Breast epithelium (tissue), 4 donors: ENCODE results near the gene KCNN3. TPM values are rescaled to one million over a fixed set of nuclear protein-coding genes. Genes with fewer than 3 reads are reported as not detected.
"Not testable (repeated sequence)": the region's sequence is repeated elsewhere in the genome, so short reads cannot be mapped to it uniquely, and the experiment has no call there.

ENCODE experiments used
- DNase-seq, 2 donors: peaks; one replicate each; pipeline ENCODE4 v3.0.0-alpha.2; 2019; ENCODE audit warnings: low spot score in 2 of 2
- H3K27ac ChIP-seq, 2 donors: fragments of 200-600 bp; sonication (generic) in 1 of 2; one replicate each; pipeline ENCODE4 v1.5.1; 2016 to 2019; ENCODE audit warnings: mild to moderate bottlenecking in 1 of 2
- H3K27me3 ChIP-seq, 2 donors: fragments of 200-600 bp; sonication (generic) in 1 of 2; one replicate each; pipeline versions ENCODE4 v1.5.1 to v1.6.0; 2017 to 2019; ENCODE audit warnings: control low read depth in 1 of 2, mild to moderate bottlenecking in 1 of 2
- H3K36me3 ChIP-seq: fragments of 200-600 bp; one replicate; pipeline ENCODE4 v1.5.1; 2019
- H3K4me1 ChIP-seq, 2 donors: fragments of 200-600 bp; sonication (generic); one replicate each; pipeline ENCODE4 v1.5.1; 2016 to 2019; ENCODE audit warnings: control low read depth in 1 of 2
- H3K4me3 ChIP-seq, 3 donors: fragments of 200-600 bp; sonication (generic); 1 replicate in 2 of 3; 2 replicates in 1 of 3; pipeline ENCODE4 v1.5.1; 2016 to 2019; ENCODE audit warnings: mild to moderate bottlenecking in 3 of 3, moderate library complexity in 2 of 3
- H3K9me3 ChIP-seq, 2 donors: fragments of 200-600 bp; sonication (generic) in 1 of 2; one replicate each; pipeline ENCODE4 v1.5.1; 2016 to 2019; ENCODE audit warnings: control low read depth in 1 of 2
- CTCF ChIP-seq, 3 donors: fragments of 450-650 bp; IDR thresholded peaks; one replicate each; pipeline ENCODE4 v1.5.1; 2016 to 2017; ENCODE audit warnings: antibody characterized with exemption in 3 of 3, mild to moderate bottlenecking in 3 of 3, moderate library complexity in 3 of 3
- POLR2A ChIP-seq: fragments of 450-650 bp; IDR thresholded peaks from one replicate; pipeline ENCODE4 v1.6.1; 2016; ENCODE audit warnings: antibody characterized with exemption, mild to moderate bottlenecking, moderate library complexity
- POLR2AphosphoS5 ChIP-seq, 3 donors: sonication (generic); formaldehyde crosslinking; IDR thresholded peaks; one replicate each; pipeline ENCODE4 v1.6.1; 2017; ENCODE audit warnings: antibody characterized with exemption in 3 of 3
- intact Hi-C: fragments of 100-400 bp; cut with DNase I; formaldehyde crosslinking; loops from one replicate; pipeline ENCODE4 v1.15.1; 2023; ENCODE audit warnings: low total_unique reads
- total RNA-seq, 3 donors: library from RNA; depleted of rRNA; stranded (reverse); fragments of >200 nt; gene quantifications; one replicate each; pipeline ENCODE4 v1.1.0, GENCODE V29; 2016

Gene KCNN3
- total RNA-seq, 3 donors from 2014 or later: 0.96 to 1.6 (median 1.0) TPM

GRCh38 chr1:154908937-154909336, 38.9 kb upstream of the KCNN3 start:
- DNase-seq: no peak
- H3K27ac ChIP-seq: no peak overlapping the region
- intact Hi-C loops: no loop called here

GRCh38 chr1:154908129-154908528, 38.0 kb upstream of the KCNN3 start:
- H3K9me3 ChIP-seq, H3K27me3 ChIP-seq, H3K36me3 ChIP-seq, H3K4me3 ChIP-seq, H3K4me1 ChIP-seq, H3K27ac ChIP-seq, DNase-seq, intact Hi-C loops: not testable (repeated sequence)

More at GRCh38 chr1:154908937-154909336, 38.9 kb upstream of the KCNN3 start:
- no peak overlapping the region for H3K4me3 ChIP-seq
- TF ChIP-seq CTCF (IDR thresholded peaks at IDR 0.05): no peak
- TF ChIP-seq POLR2AphosphoS5 (IDR thresholded peaks at IDR 0.05): no peak
- TF ChIP-seq POLR2A: no peak
- no peaks in the 10 kb centered on the region for H3K36me3 ChIP-seq
- no peaks in the 10 kb centered on the region for H3K27me3 ChIP-seq
- peaks cover 0 to 4% of the 10 kb centered on the region in 2 donors for H3K4me1 ChIP-seq
- no peaks in the 10 kb centered on the region for H3K9me3 ChIP-seq

GRCh38 chr1:154906621-154907081, 36.6 kb upstream of the KCNN3 start:
- no peaks in the 10 kb centered on the region for H3K4me1 ChIP-seq
- intact Hi-C loops: no loop called here
- H3K27ac ChIP-seq: no peak overlapping the region
- H3K36me3 ChIP-seq: no peaks in the 10 kb centered on the region
- DNase-seq: no peak
- H3K9me3 ChIP-seq: no peaks in the 10 kb centered on the region
- H3K4me3 ChIP-seq: no peak overlapping the region
- no peaks in the 10 kb centered on the region for H3K27me3 ChIP-seq
- TF ChIP-seq CTCF (IDR thresholded peaks at IDR 0.05) (peak in 2 of 3 donors; percentile 27 to 42), POLR2AphosphoS5 (IDR thresholded peaks at IDR 0.05) (no peak)

GRCh38 chr1:154902938-154903566, 33.0 kb upstream of the KCNN3 start:
- H3K4me1 ChIP-seq: no peaks in the 10 kb centered on the region

GRCh38 chr1:154901591-154901990, 31.5 kb upstream of the KCNN3 start:
- TF ChIP-seq POLR2A (no peak), POLR2AphosphoS5 (IDR thresholded peaks at IDR 0.05) (no peak), CTCF (IDR thresholded peaks at IDR 0.05) (no peak)
- no peak for DNase-seq
- Histone ChIP-seq H3K27ac (no peak overlapping the region), H3K4me1 (no peaks in the 10 kb centered on the region), H3K27me3 (no peaks in the 10 kb centered on the region), H3K36me3 (no peaks in the 10 kb centered on the region), H3K9me3 (no peaks in the 10 kb centered on the region), H3K4me3 (no peak overlapping the region)
- intact Hi-C loops: no loop called here

More at GRCh38 chr1:154902938-154903566, 33.0 kb upstream of the KCNN3 start:
- no peaks in the 10 kb centered on the region for H3K27me3 ChIP-seq
- no peak for DNase-seq
- no peak overlapping the region for H3K27ac ChIP-seq
- H3K9me3 ChIP-seq: no peaks in the 10 kb centered on the region
- no peak for TF ChIP-seq CTCF (IDR thresholded peaks at IDR 0.05)
- no peak for TF ChIP-seq POLR2A
- no peak for TF ChIP-seq POLR2AphosphoS5 (IDR thresholded peaks at IDR 0.05)
- H3K36me3 ChIP-seq: no peaks in the 10 kb centered on the region
- intact Hi-C loops: no loop called here
- no peak overlapping the region for H3K4me3 ChIP-seq
